Measurements from ENCODE around the gene ZBTB39.
"Not testable (repeated sequence)": the region's sequence is repeated elsewhere in the genome, so short reads cannot be mapped to it uniquely, and the experiment has no call there.

ZBTB39 gene, protein sequence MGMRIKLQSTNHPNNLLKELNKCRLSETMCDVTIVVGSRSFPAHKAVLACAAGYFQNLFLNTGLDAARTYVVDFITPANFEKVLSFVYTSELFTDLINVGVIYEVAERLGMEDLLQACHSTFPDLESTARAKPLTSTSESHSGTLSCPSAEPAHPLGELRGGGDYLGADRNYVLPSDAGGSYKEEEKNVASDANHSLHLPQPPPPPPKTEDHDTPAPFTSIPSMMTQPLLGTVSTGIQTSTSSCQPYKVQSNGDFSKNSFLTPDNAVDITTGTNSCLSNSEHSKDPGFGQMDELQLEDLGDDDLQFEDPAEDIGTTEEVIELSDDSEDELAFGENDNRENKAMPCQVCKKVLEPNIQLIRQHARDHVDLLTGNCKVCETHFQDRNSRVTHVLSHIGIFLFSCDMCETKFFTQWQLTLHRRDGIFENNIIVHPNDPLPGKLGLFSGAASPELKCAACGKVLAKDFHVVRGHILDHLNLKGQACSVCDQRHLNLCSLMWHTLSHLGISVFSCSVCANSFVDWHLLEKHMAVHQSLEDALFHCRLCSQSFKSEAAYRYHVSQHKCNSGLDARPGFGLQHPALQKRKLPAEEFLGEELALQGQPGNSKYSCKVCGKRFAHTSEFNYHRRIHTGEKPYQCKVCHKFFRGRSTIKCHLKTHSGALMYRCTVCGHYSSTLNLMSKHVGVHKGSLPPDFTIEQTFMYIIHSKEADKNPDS

DNA sequence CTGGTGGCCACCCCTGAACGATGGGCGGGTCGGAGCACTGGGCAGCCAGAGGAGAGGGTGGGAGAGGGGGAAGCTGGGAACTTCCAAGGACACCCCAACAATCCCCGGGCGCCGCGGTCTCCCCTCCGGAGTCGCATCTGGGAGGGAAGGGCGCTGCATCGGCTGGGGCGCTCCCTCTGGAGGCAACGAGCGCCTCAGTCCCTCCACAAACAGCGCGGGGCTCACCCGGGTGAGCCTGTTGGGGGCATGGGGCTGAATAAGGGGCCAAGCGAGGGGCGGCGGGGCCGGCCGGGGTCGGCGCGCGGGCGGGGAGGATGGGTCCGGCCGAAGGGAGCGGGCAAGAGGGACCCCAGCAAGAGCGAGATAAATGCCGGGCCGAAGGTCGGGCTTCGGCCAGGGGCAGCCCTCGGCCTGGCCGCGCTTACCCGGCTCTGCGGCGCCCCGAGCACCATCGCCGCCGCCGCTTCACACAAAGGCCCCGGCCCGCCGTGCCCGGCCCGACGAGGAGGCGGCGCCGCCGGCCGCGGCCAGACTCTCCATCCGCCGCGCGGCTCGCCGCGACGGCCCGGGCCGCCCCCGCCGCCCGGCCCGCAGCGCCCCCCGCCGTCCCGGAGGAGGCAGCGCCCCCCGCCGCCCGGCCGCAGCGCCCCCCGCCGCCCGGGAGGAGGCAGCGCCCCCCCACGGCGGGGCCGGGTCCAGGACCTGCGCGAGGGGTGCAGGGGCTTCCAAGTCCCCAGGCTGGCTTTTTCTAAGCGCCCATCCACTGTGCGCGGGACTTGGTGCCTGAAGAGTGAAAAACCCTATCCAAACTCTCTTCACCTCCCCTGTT, at the start of gene ZBTB39:
ZBTB39 (minus strand) TSS at position 567 of the 829 bp plus-strand sequence. CDS start 1,629 bp downstream, outside the sequence.
- peak; percentile 92 for DNase-seq (ENCODE audit: extremely low spot score)
- CTCF ChIA-PET = interaction anchor here (0.7 to 12.0 kb wide), 25 partner anchors 9 to 492 kb away, joined by 3 to 148 read pairs (median 5); partner anchors contain the start of genes HSD17B6, STAT6 and TAC3
- TF ChIP-seq, protein P1, sequence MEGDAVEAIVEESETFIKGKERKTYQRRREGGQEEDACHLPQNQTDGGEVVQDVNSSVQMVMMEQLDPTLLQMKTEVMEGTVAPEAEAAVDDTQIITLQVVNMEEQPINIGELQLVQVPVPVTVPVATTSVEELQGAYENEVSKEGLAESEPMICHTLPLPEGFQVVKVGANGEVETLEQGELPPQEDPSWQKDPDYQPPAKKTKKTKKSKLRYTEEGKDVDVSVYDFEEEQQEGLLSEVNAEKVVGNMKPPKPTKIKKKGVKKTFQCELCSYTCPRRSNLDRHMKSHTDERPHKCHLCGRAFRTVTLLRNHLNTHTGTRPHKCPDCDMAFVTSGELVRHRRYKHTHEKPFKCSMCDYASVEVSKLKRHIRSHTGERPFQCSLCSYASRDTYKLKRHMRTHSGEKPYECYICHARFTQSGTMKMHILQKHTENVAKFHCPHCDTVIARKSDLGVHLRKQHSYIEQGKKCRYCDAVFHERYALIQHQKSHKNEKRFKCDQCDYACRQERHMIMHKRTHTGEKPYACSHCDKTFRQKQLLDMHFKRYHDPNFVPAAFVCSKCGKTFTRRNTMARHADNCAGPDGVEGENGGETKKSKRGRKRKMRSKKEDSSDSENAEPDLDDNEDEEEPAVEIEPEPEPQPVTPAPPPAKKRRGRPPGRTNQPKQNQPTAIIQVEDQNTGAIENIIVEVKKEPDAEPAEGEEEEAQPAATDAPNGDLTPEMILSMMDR (IDR thresholded peaks at IDR 0.05; ENCODE audit: control extremely low read depth, extremely low read depth, low read depth, missing control alignments) = peak; percentile 71
- POLR2A ChIA-PET = no interaction called here

DNA sequence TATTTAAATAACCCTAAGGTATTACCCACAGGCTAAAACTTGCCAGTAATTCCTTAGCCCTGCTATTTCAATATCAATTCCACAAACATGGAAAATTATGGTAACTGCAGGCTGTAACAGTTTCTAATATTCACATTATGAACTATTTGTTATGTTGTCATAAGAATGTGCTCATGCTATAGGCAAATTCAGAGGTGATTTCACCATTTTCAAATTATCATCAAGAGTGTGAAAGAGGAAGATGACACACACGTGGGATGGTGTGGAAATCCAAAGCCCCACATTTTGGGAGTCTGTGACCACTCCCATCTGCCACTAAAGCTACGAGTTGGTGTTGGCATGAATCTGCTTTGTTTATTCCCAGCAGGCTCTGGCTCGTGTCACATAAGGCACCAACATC, 49.5 kb upstream of the ZBTB39 start:
- CTCF ChIA-PET = interaction anchor here (1.1 to 1.9 kb wide), 2 partner anchors 8 to 54 kb away, joined by 3 to 4 read pairs; no protein-coding TSS in a partner anchor
- DNase-seq (ENCODE audit: extremely low spot score) = no peak
- POLR2A ChIA-PET = no interaction called here
- TF ChIP-seq, protein P1 (IDR thresholded peaks at IDR 0.05; ENCODE audit: control extremely low read depth, extremely low read depth, low read depth, missing control alignments) = no peak

DNA sequence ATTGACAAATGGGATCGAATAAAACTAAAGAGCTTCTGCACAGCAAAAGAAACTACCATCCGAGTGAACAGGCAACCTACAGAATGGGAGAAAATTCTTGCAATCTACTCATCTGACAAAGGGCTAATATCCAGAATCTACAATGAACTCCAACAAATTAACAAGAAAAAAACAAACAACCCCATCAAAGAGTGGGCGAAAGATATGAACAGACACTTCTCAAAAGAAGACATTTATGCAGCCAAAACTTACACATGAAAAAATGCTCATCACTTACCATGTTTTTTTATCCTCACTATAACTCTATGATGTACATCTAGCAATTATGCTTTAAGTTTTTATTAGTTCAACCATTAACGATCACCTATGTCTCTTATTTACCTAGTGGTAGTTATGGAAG, 47.6 kb upstream of the ZBTB39 start:
- CTCF ChIA-PET; POLR2A ChIA-PET; DNase-seq (ENCODE audit: extremely low spot score): not testable (repeated sequence)

DNA sequence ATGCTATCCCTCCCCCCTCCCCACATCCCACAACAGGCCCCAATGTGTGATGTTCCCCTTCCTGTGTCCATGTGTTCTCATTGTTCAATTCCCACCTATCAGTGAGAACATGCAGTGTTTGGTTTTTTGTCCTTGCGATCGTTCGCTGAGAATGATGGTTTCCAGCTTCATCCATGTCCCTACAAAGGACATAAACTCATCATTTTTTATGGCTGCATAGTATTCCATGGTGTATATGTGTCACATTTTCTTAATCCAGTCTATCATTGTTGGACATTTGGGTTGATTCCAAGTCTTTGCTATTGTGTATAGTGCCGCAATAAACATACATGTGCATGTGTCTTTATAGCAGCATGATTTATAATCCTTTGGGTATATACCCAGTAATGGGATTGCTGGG, 46.8 kb upstream of the ZBTB39 start:
- DNase-seq (ENCODE audit: extremely low spot score); POLR2A ChIA-PET: not testable (repeated sequence)
- CTCF ChIA-PET = interaction anchor here (7.3 kb wide), 1 partner anchor 7 kb away, joined by 64 read pairs; no protein-coding TSS in a partner anchor

DNA sequence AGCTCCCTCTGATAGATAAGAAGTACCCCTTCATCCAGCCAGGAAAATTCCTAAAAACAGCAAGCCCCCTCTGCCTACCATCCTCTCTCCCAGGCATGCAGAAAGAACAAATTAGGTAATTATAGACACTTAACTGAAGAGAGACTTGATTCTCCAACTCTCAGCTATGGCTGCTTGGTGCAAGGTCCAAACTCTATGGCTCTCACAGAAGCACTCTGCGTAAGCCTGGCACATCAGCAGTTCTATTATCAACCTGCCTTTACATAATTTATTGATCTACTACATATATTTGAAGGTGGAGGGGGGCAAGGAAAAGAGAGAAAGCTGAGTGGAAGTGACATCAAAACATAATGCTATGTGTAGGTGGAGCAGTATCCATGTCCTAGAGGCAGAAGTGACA, 44.7 kb upstream of the ZBTB39 start:
- ChIA-PET POLR2A (no interaction called here), CTCF (interaction anchor here (1.1 to 7.3 kb wide), 9 partner anchors 10 to 61 kb away, joined by 3 to 64 read pairs (median 7); partner anchors contain the start of gene STAT6)
- TF ChIP-seq, protein P1 (IDR thresholded peaks at IDR 0.05; ENCODE audit: control extremely low read depth, extremely low read depth, low read depth, missing control alignments) = no peak
- no peak for DNase-seq (ENCODE audit: extremely low spot score)

DNA sequence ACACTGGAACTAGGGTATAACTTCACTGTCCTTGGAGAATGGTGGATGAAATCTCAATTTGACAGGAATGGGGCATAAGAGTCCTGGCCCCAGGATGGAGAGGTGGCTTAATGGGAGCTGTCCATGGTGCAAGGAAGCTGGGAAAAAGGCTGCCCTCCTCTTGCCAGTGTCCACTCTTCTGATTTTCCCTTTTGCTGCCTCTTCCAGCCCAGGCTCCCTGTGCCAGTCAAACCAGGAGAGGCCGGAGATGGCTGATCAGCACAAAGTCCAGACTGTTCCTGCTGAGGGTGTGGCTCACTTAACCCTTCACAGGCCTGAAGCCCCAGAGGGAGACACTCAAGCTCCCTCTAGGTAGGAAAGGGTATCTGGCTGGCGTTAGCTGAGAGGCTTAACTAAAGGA, 43.5 kb upstream of the ZBTB39 start, which contains the start of gene MYO1A:
MYO1A (minus strand) TSS at position 240 of the 400 bp plus-strand sequence. CDS start 1,806 bp downstream, outside the sequence.
- DNase-seq (ENCODE audit: extremely low spot score) = no peak
- POLR2A ChIA-PET = interaction anchor here (0.6 kb wide), 1 partner anchor 593 kb away, joined by 4 read pairs; no protein-coding TSS in a partner anchor
- CTCF ChIA-PET = interaction anchor here (1.1 to 7.3 kb wide), 8 partner anchors 9 to 49 kb away, joined by 3 to 64 read pairs (median 6); no protein-coding TSS in a partner anchor

More for the DNA sequence above, 43.5 kb upstream of the ZBTB39 start, which contains the start of gene MYO1A:
- TF ChIP-seq, protein P1 (IDR thresholded peaks at IDR 0.05; ENCODE audit: control extremely low read depth, extremely low read depth, low read depth, missing control alignments) = no peak

Measured in GM10248 (cell line).